ENCODE data around the gene CXorf65.

The CXorf65 gene

DNA sequence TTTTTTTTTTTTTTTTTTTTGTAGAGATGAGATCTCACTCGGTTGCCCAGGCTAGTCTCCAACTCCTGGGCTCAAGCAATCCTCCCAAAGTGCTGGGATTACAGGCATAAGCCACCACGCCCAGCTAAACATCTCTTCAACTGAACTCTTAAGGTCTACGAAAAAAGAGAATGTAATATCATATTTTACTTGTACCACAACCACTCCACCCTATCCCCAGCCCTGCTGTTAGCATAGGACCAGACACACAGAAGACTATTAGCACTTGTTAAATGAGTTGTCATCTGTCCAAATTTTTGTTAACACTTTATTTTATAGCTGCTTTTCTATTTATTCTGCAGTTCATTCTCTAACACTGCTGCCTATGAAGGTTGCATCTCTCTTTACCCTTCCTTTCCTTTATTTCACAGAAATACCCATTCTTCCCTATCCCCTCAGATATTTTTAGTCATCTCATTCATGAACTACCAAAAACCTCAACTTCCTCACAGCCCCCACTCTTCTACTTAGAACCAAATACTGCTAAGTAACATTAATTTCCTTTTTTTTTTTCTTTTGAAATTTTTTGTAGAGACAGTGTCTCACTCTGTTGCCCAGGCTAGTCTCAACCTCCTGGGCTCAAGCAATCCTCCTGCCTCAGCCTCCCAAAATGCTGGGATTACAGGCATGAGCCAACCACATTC is 48.6 kb downstream of the CXorf65 start:
- DNase-seq, result no peak

DNA sequence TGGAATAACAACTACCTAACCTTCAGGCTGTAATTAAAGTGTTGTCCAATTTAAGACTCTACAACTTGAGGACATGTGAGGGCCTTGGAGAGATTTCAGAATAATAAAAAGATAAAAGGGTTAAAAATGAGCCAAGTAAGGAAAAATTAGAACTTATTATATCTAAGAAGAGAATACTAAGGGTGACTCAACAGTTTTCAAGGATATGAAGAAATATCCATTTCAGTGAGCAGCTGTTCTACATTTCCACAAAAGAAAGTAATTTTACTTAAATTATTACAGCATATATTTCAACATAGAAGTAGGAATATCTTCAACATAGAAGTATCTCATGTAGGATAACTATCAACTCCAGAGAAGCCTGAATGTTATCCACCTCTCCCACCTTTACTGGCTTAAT is 49.7 kb downstream of the CXorf65 start:
- DNase-seq, result no peak
